Stimulated activated CD4-positive, alpha-beta T cell treated with anti-CD3 and anti-CD28 coated beads, Interleukin-12 subunit alpha, Interleukin-12 subunit beta, amount 100 ng/mL, for 48 hours (primary cell): ENCODE data around the gene KCTD1.
A peak's percentile ranks its signal among the peaks of the same experiment; 100 is the strongest.
"Not testable (repeated sequence)": the region's sequence is repeated elsewhere in the genome, so short reads cannot be mapped to it uniquely, and the experiment has no call there.

Source experiments
- DNase-seq, 3 donors: peaks; one replicate each; pipeline ENCODE4 v3.0.0-alpha.2; 2020; ENCODE audit warnings: low read depth in 2 of 3, low spot score in 1 of 3

Gene KCTD1

GRCh38 chr18:26458526-26459232 is 89.7 kb downstream of the KCTD1 start:
- peak in 1 of 3 donors; percentile 9 for DNase-seq

DNA sequence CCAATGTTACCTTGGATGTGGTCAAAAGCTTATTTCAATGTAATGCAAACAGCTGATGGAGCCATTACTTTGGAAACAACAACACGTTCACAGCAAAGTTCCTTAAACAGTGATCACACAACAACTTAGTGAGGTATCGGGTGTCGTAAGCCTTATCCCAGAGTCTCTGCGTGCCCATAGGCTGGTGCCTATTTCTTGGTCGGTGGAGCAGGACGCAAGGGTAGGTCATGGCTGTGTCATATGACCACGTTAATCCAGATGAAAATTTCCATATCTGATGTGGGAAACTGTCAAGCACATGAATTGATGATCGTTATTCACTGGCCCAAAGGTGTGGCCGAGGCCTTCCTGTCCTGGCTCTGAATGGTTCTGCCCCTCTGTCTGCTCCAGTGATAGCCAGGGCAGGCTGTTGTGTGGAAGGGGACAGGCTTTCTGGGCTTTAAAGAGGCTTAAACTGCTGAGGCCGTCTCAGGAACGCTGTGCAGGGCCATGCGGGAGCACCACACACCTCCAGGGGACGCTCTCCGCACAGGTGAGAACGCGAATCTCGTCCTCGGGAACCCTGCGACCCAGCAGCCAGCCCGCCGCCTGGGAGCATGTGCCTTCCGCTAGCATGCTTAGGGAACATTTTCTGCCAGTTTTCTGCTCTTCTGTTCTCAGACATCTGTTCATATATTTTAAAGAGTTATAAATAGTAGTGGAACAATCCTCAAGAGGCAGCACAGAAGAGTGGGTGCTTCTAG is 90.6 kb downstream of the KCTD1 start:
- DNase-seq = no peak

- DNase-seq = no peak
These were observed 91.2 kb downstream of the KCTD1 start for GRCh38 chr18:26457195-26457594.

DNA sequence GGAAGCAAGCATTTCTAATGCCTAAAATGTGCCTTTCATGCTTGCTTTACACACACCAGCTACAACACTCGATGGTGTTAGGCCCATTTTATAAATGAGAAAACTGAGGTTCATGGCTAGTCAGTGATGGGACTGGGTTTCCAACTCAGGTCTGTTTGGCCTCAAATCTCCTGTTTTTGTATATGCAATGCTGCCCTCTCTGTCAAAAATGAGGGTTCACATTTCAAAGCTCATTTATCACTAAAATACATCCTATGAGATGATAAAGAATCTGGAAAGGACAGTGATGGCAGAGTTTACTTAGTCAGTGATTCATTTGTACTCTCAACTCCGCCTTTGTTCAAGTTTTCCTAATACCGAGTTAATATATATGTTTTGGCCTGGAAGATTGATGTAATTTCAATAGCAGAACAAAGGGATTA is 92.3 kb downstream of the KCTD1 start:
- DNase-seq = no peak

DNA sequence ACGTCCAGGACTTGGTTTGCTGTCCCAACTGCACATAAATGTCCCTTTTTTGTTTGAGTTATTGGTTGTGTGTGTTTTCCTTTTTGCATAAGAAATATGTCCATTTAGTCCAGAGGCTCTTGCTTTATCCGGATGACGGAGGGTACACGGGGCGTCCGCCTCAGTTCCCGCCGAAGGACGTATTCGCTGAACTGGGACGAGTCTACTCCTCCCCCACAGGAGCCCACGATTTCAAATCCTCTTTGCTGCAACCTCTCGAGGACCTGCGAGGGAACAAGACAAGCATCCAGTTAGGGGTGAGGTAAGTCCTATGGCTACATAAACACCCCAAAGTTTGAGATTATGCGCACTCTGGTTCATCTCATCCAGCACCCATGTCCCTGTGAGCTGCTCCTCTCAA is 92.7 kb downstream of the KCTD1 start:
- DNase-seq = no peak

DNA sequence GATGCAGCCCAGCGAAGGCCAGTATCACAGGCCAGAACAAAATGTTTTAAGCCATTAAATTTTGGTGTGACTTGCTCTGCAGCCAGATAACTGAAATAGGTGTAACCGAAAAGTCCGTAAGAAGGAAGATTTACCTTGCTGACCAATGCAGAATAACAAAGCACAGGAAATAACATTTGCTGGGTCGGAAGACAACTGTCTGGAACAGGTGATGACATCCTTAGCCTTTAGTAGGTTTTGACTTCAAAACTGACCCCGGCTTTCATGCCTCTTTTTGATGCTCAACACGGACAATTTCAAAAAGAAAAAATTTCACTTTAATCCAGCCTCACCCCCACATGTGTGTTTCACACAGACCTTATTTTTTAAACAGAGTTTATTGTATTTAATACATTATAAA is 93.7 kb downstream of the KCTD1 start:
- DNase-seq = no peak

GRCh38 chr18:26454192-26454591 is 94.2 kb downstream of the KCTD1 start:
- no peak for DNase-seq

GRCh38 chr18:26453386-26453901 is 94.9 kb downstream of the KCTD1 start:
- no peak for DNase-seq

DNA sequence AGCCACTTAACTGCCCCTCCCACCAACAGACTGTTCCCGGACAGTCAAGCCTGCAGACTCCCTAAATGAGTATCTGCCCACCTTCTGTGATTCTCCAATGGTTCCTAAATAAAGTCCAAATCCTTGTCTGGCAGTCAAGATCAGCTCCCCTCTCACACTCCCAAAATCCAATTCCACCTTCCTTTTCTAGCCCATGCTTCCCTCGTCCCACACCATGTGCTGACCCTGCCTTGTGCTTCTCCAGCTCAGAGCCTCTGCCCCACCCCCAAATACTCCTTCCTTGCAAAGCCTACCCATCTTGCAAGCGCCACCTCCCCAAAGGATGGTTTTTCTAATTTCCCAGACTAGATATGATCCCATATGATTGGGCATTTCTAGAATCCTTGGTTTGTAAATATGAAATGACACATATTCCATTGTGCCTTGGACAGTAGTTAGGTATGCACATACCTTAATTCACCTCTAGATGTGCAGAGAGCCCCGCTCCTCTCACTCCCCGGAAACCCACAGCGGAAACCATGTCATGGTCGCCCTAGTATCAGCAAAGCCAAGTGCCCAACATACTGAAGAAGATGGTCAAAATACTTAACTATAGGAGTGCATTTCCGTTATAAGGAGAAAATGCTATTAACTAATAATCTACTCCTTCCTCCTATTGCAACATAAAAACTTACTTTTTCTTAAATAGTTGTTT is 97.2 kb downstream of the KCTD1 start:
- no peak for DNase-seq

DNA sequence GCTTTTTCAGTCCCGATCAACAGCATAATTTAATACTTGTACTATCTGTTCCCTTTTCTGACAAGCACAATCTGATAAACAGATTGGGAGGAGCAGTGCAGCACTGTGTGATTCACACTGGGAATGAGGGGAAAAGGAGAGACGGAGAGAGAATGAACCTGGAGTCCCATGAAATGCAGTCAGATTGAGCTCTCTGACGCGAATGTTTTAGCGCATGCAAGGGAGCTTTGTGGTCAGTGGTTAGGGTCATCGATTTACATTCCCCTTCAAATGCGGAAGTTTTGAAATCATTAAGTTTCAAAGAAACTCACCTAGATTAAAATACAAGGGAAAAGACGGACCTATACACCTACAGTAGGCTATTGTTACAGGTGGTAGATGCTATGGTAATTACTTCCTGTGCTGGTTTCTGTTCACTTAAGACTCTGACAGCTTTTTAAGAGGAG is 99.6 kb downstream of the KCTD1 start:
- no peak for DNase-seq

GRCh38 chr18:26443853-26444252 is 104.5 kb downstream of the KCTD1 start:
- no peak for DNase-seq

DNA sequence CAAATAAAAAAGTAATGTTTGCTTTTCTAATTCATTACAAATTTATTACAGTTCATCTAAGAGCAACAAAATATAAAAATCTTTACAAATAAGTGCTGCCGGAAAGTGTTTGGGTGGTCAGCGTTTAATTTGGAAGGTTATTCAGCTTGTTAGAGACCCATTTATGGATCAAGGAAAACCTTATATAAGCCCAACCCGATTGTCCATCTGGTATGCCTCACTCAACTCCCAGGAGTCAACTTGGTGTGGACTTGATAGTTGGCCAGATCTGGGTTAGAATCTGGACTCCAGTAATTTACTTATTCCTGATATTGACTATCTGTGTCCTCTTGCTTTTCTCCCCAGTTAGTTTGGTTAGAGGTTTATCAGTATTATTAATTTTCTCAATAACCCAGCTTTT is 106.2 kb downstream of the KCTD1 start:
- no peak for DNase-seq

DNA sequence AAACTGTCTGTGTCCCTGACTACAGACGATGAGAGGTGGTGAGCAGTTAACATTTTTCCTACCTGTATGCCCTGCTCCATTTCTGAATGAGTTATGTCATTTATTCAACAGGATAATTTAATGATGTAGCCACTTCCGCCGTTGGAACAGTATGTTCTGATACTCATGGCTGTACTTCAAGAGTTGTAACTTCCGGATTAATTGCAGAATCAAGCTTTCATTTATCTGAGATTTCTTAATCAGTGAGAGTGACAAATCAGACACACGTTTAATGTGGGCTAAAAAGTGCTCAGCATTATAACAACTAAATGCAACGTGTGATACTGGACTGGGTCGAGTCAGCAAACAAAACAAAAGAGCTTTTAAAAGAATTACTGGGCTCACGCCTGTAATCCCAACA is 107.7 kb downstream of the KCTD1 start:
- no peak for DNase-seq

- no peak for DNase-seq
These were observed 108.8 kb downstream of the KCTD1 start for GRCh38 chr18:26439537-26439936.

- no peak for DNase-seq
These were observed 109.4 kb downstream of the KCTD1 start for GRCh38 chr18:26438980-26439379.

- not testable (repeated sequence) for DNase-seq
These were observed 110.7 kb downstream of the KCTD1 start for GRCh38 chr18:26437634-26438033.

GRCh38 chr18:26436176-26437051 is 111.9 kb downstream of the KCTD1 start:
- no peak for DNase-seq

DNA sequence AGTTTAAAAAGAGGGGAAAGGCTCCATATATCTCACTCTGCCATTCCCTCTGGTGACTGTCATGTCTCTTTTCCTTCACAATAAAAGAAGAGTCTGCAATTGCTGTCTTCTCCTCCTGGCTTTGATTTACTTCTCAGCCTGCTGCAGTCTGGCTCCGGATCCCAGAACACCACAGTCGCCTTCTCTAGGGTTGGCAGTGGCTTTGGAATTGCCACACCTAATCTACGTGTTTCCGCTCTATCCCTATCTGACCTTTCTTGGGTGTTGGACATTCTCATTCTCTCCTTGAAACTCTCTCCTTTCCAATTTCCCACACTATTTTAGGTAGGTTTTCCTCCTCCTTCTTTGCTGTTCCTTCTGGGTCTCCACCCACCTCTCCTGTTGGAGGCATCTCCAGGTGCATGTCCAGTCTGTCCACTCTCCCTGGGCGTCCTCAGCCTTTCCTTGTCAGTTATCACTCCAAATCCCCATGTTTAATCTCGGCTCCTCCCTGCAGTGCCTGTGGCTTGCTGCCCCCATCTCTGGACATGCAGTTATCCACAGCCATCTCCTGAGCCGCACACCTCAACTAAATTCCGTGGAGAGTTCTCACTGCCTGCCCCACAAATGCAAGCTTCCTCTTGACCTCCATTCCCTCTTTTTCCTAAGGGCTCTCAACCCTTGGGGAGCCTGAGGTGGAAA is 112.8 kb downstream of the KCTD1 start:
- DNase-seq = no peak

DNA sequence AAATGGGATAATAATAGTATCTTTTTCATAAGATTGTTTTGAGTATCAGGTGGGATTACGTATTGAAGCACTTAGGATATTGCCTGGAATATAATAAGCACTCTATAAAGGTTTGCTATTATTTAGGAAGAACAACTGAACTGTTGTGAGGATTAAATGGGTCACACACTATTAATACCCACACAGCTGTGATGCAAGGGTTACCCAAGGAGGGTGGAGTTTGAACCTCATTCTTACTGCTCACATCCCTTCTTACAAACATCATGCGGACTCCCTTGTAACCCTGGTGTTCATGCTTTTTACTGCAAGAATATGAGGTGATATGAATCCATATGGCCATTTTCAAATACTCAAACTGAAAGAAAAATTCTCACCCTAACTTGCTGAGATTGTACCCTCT is 113.5 kb downstream of the KCTD1 start:
- no peak for DNase-seq
